Left cardiac atrium (tissue), 4 donors: ENCODE measurements around the gene ZNF142. TPM values are rescaled to one million over a fixed set of nuclear protein-coding genes. Genes with fewer than 3 reads are reported as not detected.
"Not testable (repeated sequence)": the region's sequence is repeated elsewhere in the genome, so short reads cannot be mapped to it uniquely, and the experiment has no call there.

ENCODE experiments used
- ATAC-seq, 2 donors: fragments of 200-7000 bp; cut with Tn5 transposase; one replicate each; pipeline ENCODE4 v1.9.1; 2020; ENCODE audit warnings: mild to moderate bottlenecking in 2 of 2, moderate library complexity in 2 of 2
- DNase-seq: peaks from one replicate; pipeline ENCODE4 v3.0.0-alpha.2; 2020
- intact Hi-C, 2 donors: fragments of 100-400 bp; cut with DNase I; formaldehyde crosslinking; loops; one replicate each; pipeline versions ENCODE4 v1.14.1 to v1.15.1; 2022 to 2023
- long read RNA-seq: library from polyadenylated mRNA; unstranded; transcript quantifications from one replicate; pipeline ENCODE4 v2.0.0, GENCODE V29; 2021
- total RNA-seq, 2 donors: library from RNA; stranded (reverse); fragmentation: NEBNext Ultra II Directional; extraction: Animal tissue kit (Norgen Biotek cat#: 25700); gene quantifications; one replicate each; pipeline ENCODE4 v1.2.1, GENCODE V29; 2021
- donor health status: DM: no; HTN: yes; CAD: no.
- donor health status: DM: no; HTN: yes; CAD: no; lungs with severe emphysema.
- donor health status: DM: yes; HTN: yes; CAD: no.
- donor health status: Dilated cardiomyopathy.

Gene ZNF142
- 10 to 100 TPM; 12.6 to 17.8 TPM for total RNA-seq
- long read RNA-seq, partial matches to known transcripts, result 4 of 4 reads
- long read RNA-seq, other reads (novel, unspliced or antisense), result 0 of 4 reads

- DNase-seq (peak; percentile 95), ATAC-seq (peak; percentile 96 to 97)
- intact Hi-C loops, result no loop called here
These were observed at the start of gene ZNF142, which contains the start of gene BCS1L for GRCh38 chr2:218659258-218659987. Gene ZNF142 (minus strand): TSS chr2:218659623. CDS start chr2:218656429, 3,194 bp downstream. Gene BCS1L (plus strand): TSS chr2:218659683. CDS start chr2:218660988, 1,305 bp downstream.

GRCh38 chr2:218708086-218708485 is 48.7 kb upstream of the ZNF142 start:
- DNase-seq, result no peak
- no peak for ATAC-seq
- intact Hi-C loops, result no loop called here

GRCh38 chr2:218703341-218703740 is 43.9 kb upstream of the ZNF142 start:
- intact Hi-C loops, result no loop called here
- DNase-seq, result no peak
- ATAC-seq, result no peak

- ATAC-seq, result no peak
- intact Hi-C loops, result no loop called here
- DNase-seq, result no peak
These were observed 42.4 kb upstream of the ZNF142 start for GRCh38 chr2:218701806-218702205.

GRCh38 chr2:218698885-218699284 is 39.5 kb upstream of the ZNF142 start:
- intact Hi-C loops, result no loop called here
- ATAC-seq (peak in 1 of 2 donors; percentile 93), DNase-seq (no peak)

- ATAC-seq, result no peak
- no peak for DNase-seq
- intact Hi-C loops, result no loop called here
These were observed 35.2 kb upstream of the ZNF142 start for GRCh38 chr2:218694405-218695145.

GRCh38 chr2:218691234-218691633 is 31.8 kb upstream of the ZNF142 start:
- intact Hi-C loops, result no loop called here
- DNase-seq (no peak), ATAC-seq (peak in 1 of 2 donors; percentile 36)

GRCh38 chr2:218687400-218688060 is 28.1 kb upstream of the ZNF142 start:
- ATAC-seq, result peak; percentile 88 to 93
- peak; percentile 40 for DNase-seq
- intact Hi-C loops, result not testable (repeated sequence)

GRCh38 chr2:218680061-218680460 is 20.6 kb upstream of the ZNF142 start:
- intact Hi-C loops, result no loop called here
- no peak for ATAC-seq

GRCh38 chr2:218679119-218679518 is 19.7 kb upstream of the ZNF142 start:
- ATAC-seq (peak in 1 of 2 donors; percentile 52), DNase-seq (no peak)
- intact Hi-C loops, result no loop called here

More at GRCh38 chr2:218680061-218680460, 20.6 kb upstream of the ZNF142 start:
- no peak for DNase-seq

- ATAC-seq (peak; percentile 98), DNase-seq (peak; percentile 91)
- intact Hi-C loops, result no loop called here
These were observed 12.5 kb upstream of the ZNF142 start, which contains the start of the genes RNF25 and STK36 for GRCh38 chr2:218671654-218672566. Gene RNF25 (minus strand): TSS chr2:218672002. CDS start chr2:218671970, 32 bp downstream. Gene STK36 (plus strand): TSS chr2:218672086. CDS start chr2:218672830, 744 bp downstream.

GRCh38 chr2:218671097-218671653 is 11.8 kb upstream of the ZNF142 start:
- ATAC-seq (no peak), DNase-seq (no peak)
- intact Hi-C loops, result no loop called here

- no peak for ATAC-seq
- DNase-seq, result no peak
- intact Hi-C loops, result no loop called here
These were observed 5.2 kb upstream of the ZNF142 start for GRCh38 chr2:218664653-218665052.

GRCh38 chr2:218663901-218664300 is 4.5 kb upstream of the ZNF142 start:
- DNase-seq, result no peak
- intact Hi-C loops, result no loop called here
- ATAC-seq, result no peak

- ATAC-seq, result no peak
- intact Hi-C loops, result no loop called here
- no peak for DNase-seq
These were observed 3.4 kb upstream of the ZNF142 start for GRCh38 chr2:218662827-218663226.

GRCh38 chr2:218662377-218662776 is 3.0 kb upstream of the ZNF142 start:
- intact Hi-C loops, result no loop called here
- no peak for ATAC-seq
- no peak for DNase-seq

- ATAC-seq (no peak), DNase-seq (no peak)
- intact Hi-C loops, result no loop called here
These were observed 550 bp upstream of the ZNF142 start for GRCh38 chr2:218659988-218660358.

- intact Hi-C loops, result no loop called here
- peak in 1 of 2 donors; percentile 23 for ATAC-seq
- no peak for DNase-seq
These were observed 659 bp downstream of the ZNF142 start for GRCh38 chr2:218658671-218659257.
